H1 (cell line): Measurements from ENCODE around the gene VASH1. TPM values are rescaled to one million over a fixed set of nuclear protein-coding genes. Genes with fewer than 3 reads are reported as not detected.
"Not testable (repeated sequence)": the region's sequence is repeated elsewhere in the genome, so short reads cannot be mapped to it uniquely, and the experiment has no call there.

ENCODE experiments used
- CTCF ChIA-PET: fragments of 300-600 bp; sonication (Branson Sonifier 250); formaldehyde crosslinking; loops from one replicate; lab custom pipeline; 2021; ENCODE audit not compliant: partially characterized antibody; lab: Charles Lee
- POLR2A ChIA-PET: fragments of 300-600 bp; sonication (Branson Sonifier 250); formaldehyde crosslinking; loops from one replicate; lab custom pipeline; 2021; ENCODE audit warnings: inconsistent platforms; ENCODE audit not compliant: partially characterized antibody; lab: Charles Lee
- DNase-seq, 2 experiments: peaks; one replicate each; pipeline versions ENCODE4 v3.0.0 to v3.0.0-alpha.2; 2010 to 2022; ENCODE audit warnings: low spot score in 2 of 2, low read depth in 1 of 2, mixed read lengths in 1 of 2
- FAIRE-seq: peaks from 2 replicates; lab custom pipeline; 2011; peaks lifted over from hg19 to GRCh38; lab: Jason Lieb, UNC
- H2AFZ ChIP-seq: 2 replicates; pipeline ENCODE4 v1.8.1; 2012; ENCODE audit warnings: low read length, inconsistent platforms
- H2AK5ac ChIP-seq: 2 replicates; pipeline ENCODE4 v1.6.1; 2013; ENCODE audit warnings: low read depth, low read length
- H2BK120ac ChIP-seq: replicated peaks from 2 replicates; pipeline ENCODE3; 2013; ENCODE audit warnings: low read depth, low read length, inconsistent platforms
- H2BK12ac ChIP-seq: 2 replicates; pipeline ENCODE4 v1.6.1; 2013; ENCODE audit warnings: low read depth, low read length
- H2BK15ac ChIP-seq: 2 replicates; pipeline ENCODE4 v1.6.1; 2013; ENCODE audit warnings: low read length
- H2BK20ac ChIP-seq: 2 replicates; pipeline ENCODE4 v1.6.1; 2013; ENCODE audit warnings: low read length
- H2BK5ac ChIP-seq: 2 replicates; pipeline ENCODE4 v1.6.1; 2013; ENCODE audit warnings: low read depth, low read length
- H3K14ac ChIP-seq: 2 replicates; pipeline ENCODE4 v1.6.1; 2013; ENCODE audit warnings: inconsistent platforms; ENCODE audit not compliant: insufficient read length
- H3K18ac ChIP-seq: 2 replicates; pipeline ENCODE4 v1.6.1; 2013; ENCODE audit warnings: low read length; ENCODE audit errors: extremely low read depth
- H3K23ac ChIP-seq: 2 replicates; pipeline ENCODE4 v1.6.1; 2013; ENCODE audit warnings: inconsistent platforms; ENCODE audit not compliant: insufficient read length
- H3K23me2 ChIP-seq: 2 replicates; pipeline ENCODE4 v1.6.1; 2013; ENCODE audit warnings: low read depth, low read length
- H3K27ac ChIP-seq: 2 replicates; pipeline ENCODE4 v1.6.1; 2011; ENCODE audit warnings: low read depth, low read length, inconsistent platforms
- H3K27me3 ChIP-seq, 4 experiments: replicated peaks in 1 of 4; 1 replicate in 1 of 4; 2 replicates in 3 of 4; pipeline versions ENCODE4 v1.6.1 to v1.8.1; 2011 to 2013; ENCODE audit warnings: low read length in 3 of 4, mild to moderate bottlenecking in 3 of 4, inconsistent platforms in 2 of 4, mixed read lengths in 2 of 4, moderate library complexity in 1 of 4; ENCODE audit not compliant: control insufficient read depth in 3 of 4, insufficient read depth in 3 of 4; ENCODE audit errors: extremely low read depth in 1 of 4
- H3K36me3 ChIP-seq, 4 experiments: 2 replicates each; pipeline versions ENCODE4 v1.6.1 to v1.8.1; 2011 to 2013; ENCODE audit warnings: mild to moderate bottlenecking in 4 of 4, low read length in 3 of 4, moderate library complexity in 2 of 4, control low read depth in 1 of 4, inconsistent platforms in 1 of 4; ENCODE audit not compliant: insufficient read depth in 4 of 4, control insufficient read depth in 2 of 4
- H3K4ac ChIP-seq: replicated peaks from 2 replicates; pipeline ENCODE3; 2013; ENCODE audit warnings: low read length, low read depth, mixed read lengths, inconsistent platforms; ENCODE audit not compliant: insufficient read length
- H3K4me1 ChIP-seq, 4 experiments: replicated peaks in 1 of 4; 1 replicate in 1 of 4; 2 replicates in 3 of 4; pipeline versions ENCODE4 v1.6.1 to v1.8.1; 2011 to 2013; ENCODE audit warnings: low read length in 3 of 4, inconsistent platforms in 2 of 4, mixed read lengths in 1 of 4; ENCODE audit not compliant: insufficient read depth in 4 of 4, control insufficient read depth in 3 of 4
- H3K4me2 ChIP-seq, 2 experiments: 2 replicates each; pipeline versions ENCODE4 v1.6.1 to v1.8.1; 2011 to 2013; ENCODE audit warnings: low read depth in 2 of 2, low read length in 2 of 2, control low read depth in 1 of 2, inconsistent platforms in 1 of 2, mild to moderate bottlenecking in 1 of 2; ENCODE audit not compliant: insufficient read depth in 1 of 2
- H3K4me3 ChIP-seq, 4 experiments: fragments of 200-600, 300-600 bp in 1 of 4; sonication (generic), shearing (Covaris generic), sonication (Bioruptor Twin) in 1 of 4; 2 replicates each; pipeline versions ENCODE4 v1.5.1 to v1.8.1; 2011 to 2016; ENCODE audit warnings: low read length in 4 of 4, low read depth in 3 of 4, control low read depth in 2 of 4, inconsistent platforms in 2 of 4, mild to moderate bottlenecking in 2 of 4, mixed read lengths in 1 of 4, moderate library complexity in 1 of 4; ENCODE audit not compliant: insufficient read depth in 2 of 4; ENCODE audit errors: extremely low read depth in 1 of 4
- H3K56ac ChIP-seq: replicated peaks from 2 replicates; pipeline ENCODE3; 2013; ENCODE audit warnings: low read depth, mild to moderate bottlenecking, mixed read lengths, low read length, inconsistent platforms; ENCODE audit not compliant: insufficient read length
- H3K79me1 ChIP-seq: 2 replicates; pipeline ENCODE4 v1.6.1; 2013; ENCODE audit warnings: low read depth, low read length, control low read depth
- H3K79me2 ChIP-seq, 2 experiments: 2 replicates each; pipeline versions ENCODE4 v1.6.1 to v1.8.1; 2012 to 2013; ENCODE audit warnings: low read length in 2 of 2, mild to moderate bottlenecking in 2 of 2, inconsistent platforms in 1 of 2; ENCODE audit not compliant: insufficient read depth in 2 of 2, control insufficient read depth in 1 of 2
- H3K9ac ChIP-seq, 4 experiments: replicated peaks in 1 of 4; 1 replicate in 1 of 4; 2 replicates in 3 of 4; pipeline versions ENCODE4 v1.6.1 to v1.8.1; 2011 to 2013; ENCODE audit warnings: low read depth in 3 of 4, low read length in 3 of 4, control low read depth in 2 of 4, mild to moderate bottlenecking in 2 of 4, moderate library complexity in 2 of 4, inconsistent platforms in 1 of 4; ENCODE audit errors: extremely low read depth in 1 of 4
- H3K9me3 ChIP-seq, 2 experiments: 2 replicates each; pipeline versions ENCODE4 v1.6.1 to v1.8.1; 2012 to 2013; ENCODE audit warnings: mild to moderate bottlenecking in 2 of 2, moderate library complexity in 2 of 2, control low read depth in 1 of 2, inconsistent platforms in 1 of 2, low read depth in 1 of 2, low read length in 1 of 2, mixed read lengths in 1 of 2; ENCODE audit not compliant: insufficient read depth in 2 of 2
- H4K20me1 ChIP-seq, 2 experiments: replicated peaks in 1 of 2; 2 replicates each; pipeline versions ENCODE3 to v1.8.1; 2011 to 2013; ENCODE audit warnings: inconsistent platforms in 2 of 2, low read length in 2 of 2, mild to moderate bottlenecking in 1 of 2; ENCODE audit not compliant: insufficient read depth in 2 of 2, control insufficient read depth in 1 of 2
- H4K5ac ChIP-seq: 2 replicates; pipeline ENCODE4 v1.6.1; 2013; ENCODE audit warnings: low read length, low read depth, mixed read lengths, inconsistent platforms; ENCODE audit not compliant: insufficient read length
- H4K8ac ChIP-seq: 2 replicates; pipeline ENCODE4 v1.8.0; 2013; ENCODE audit warnings: mild to moderate bottlenecking, moderate library complexity, low read length, inconsistent platforms; ENCODE audit not compliant: insufficient read depth; ENCODE audit errors: extremely low read depth
- H4K91ac ChIP-seq: replicated peaks from 2 replicates; pipeline ENCODE3; 2013; ENCODE audit warnings: low read length, mixed read lengths, inconsistent platforms; ENCODE audit not compliant: insufficient read length
- WGBS, 2 experiments: shearing (Covaris generic) in 1 of 2; methylation state at CpG; one replicate each; pipeline versions ENCODE4 v1.1.6 to v1.1.7; 2013 to 2015; ENCODE audit warnings: low lambda C conversion rate in 2 of 2, mixed read lengths in 2 of 2, inconsistent platforms in 1 of 2, low coverage in 1 of 2, missing lambda C conversion rate in 1 of 2; ENCODE audit not compliant: insufficient replicate concordance in 2 of 2, insufficient coverage in 1 of 2, insufficient read length in 1 of 2; ENCODE audit errors: extremely low coverage in 1 of 2, missing lambda C conversion rate in 1 of 2; 5-methylcytosine and 5-hydroxymethylcytosine counted together
- polyA plus RNA-seq, 7 experiments: library from polyadenylated mRNA; depleted of rRNA in 3 of 7; stranded (reverse) in 5 of 7; unstranded in 2 of 7; fragments of >200 nt in 5 of 7; fragments of 200-250 nt in 2 of 7; gene quantifications; 1 replicate in 5 of 7; 2 replicates in 1 of 7; 4 replicates in 1 of 7; pipeline versions ENCODE4 v1.2.1 to v1.2.3, GENCODE V29; 2011 to 2013; ENCODE audit warnings: missing spikeins in 2 of 7, mixed read lengths in 2 of 7
- total RNA-seq: library from RNA; stranded (reverse); fragmentation: NEBNext Ultra II Directional; extraction: Animal tissue kit (Norgen Biotek cat#: 25700); gene quantifications from 2 replicates; pipeline ENCODE4 v1.2.1, GENCODE V29; 2021

The VASH1 gene
- total and polyA plus RNA-seq, 2 of the 8 experiments (the other 6 are each of a cell fraction or from before 2014, with no cell fraction given): 3.1 to 6.4 TPM

- H3K9me3 ChIP-seq, H2BK120ac ChIP-seq, H3K4me1 ChIP-seq, FAIRE-seq, H3K18ac ChIP-seq, H3K27me3 ChIP-seq, H3K56ac ChIP-seq, H3K23ac ChIP-seq, H3K9ac ChIP-seq, H3K4ac ChIP-seq, H2AFZ ChIP-seq, H2BK15ac ChIP-seq, H3K14ac ChIP-seq, H2BK12ac ChIP-seq, H3K79me1 ChIP-seq, DNase-seq, POLR2A ChIA-PET, H4K8ac ChIP-seq, H3K27ac ChIP-seq, H3K36me3 ChIP-seq, H3K4me3 ChIP-seq, H2BK20ac ChIP-seq, H4K20me1 ChIP-seq, H3K23me2 ChIP-seq, H4K91ac ChIP-seq, H2BK5ac ChIP-seq, H3K79me2 ChIP-seq, H2AK5ac ChIP-seq, H3K4me2 ChIP-seq, H4K5ac ChIP-seq: not testable (repeated sequence)
- 92% methylated on average over 9 of the region's 11 CpGs; no CpG with 5 or more reads in 1 of the 2 experiments for WGBS, 2 experiments
- CTCF ChIA-PET: interaction anchor here (2.3 to 5.6 kb wide), 3 partner anchors 11 to 63 kb away, joined by 15 to 33 read pairs (median 30); no protein-coding TSS in a partner anchor
Measured at GRCh38 chr14:76721506-76721905, 39.8 kb upstream of the VASH1 start.
